Brain microvascular endothelial cell (primary cell): ENCODE results near the gene PKP1.

Experiments used
- DNase-seq: peaks from one replicate; pipeline ENCODE4 v3.0.0-alpha.2; 2020
- H3K27ac ChIP-seq: fragments of 250-450 bp; sonication (Bioruptor Pico); 2 replicates; pipeline ENCODE4 v1.5.1; 2020; ENCODE audit warnings: mild to moderate bottlenecking, moderate library complexity
- H3K27me3 ChIP-seq: fragments of 250-450 bp; sonication (Bioruptor Pico); replicated peaks from 2 replicates; pipeline ENCODE4 v1.5.1; 2020; ENCODE audit warnings: mild to moderate bottlenecking
- H3K36me3 ChIP-seq: fragments of 250-450 bp; sonication (Bioruptor Pico); replicated peaks from 2 replicates; pipeline ENCODE4 v1.5.1; 2020; ENCODE audit warnings: mild to moderate bottlenecking
- H3K4me3 ChIP-seq: 2 replicates; pipeline ENCODE4 v1.5.1; 2011; ENCODE audit warnings: low read depth, mild to moderate bottlenecking, control low read depth, low read length, moderate library complexity
- CTCF ChIP-seq: IDR thresholded peaks from 2 replicates; pipeline ENCODE4 v1.5.1; 2011; ENCODE audit warnings: low read depth, mild to moderate bottlenecking, moderate library complexity, low read length, control low read depth, inconsistent platforms; ENCODE audit errors: missing control alignments
- in situ Hi-C: cut with HindIII; loops from 2 replicates; pipeline ENCODE4 v1.10.0; 2017; ENCODE audit warnings: low sequenced_read_pairs, low pct_ligation_motif_present

Gene PKP1

GRCh38 chr1:201349092-201349491 lies 65.8 kb downstream of the PKP1 start:
- Histone ChIP-seq H3K4me3 (no peak overlapping the region), H3K27ac (no peak overlapping the region), H3K36me3 (no peaks in the 10 kb centered on the region), H3K27me3 (peaks cover 13% of the 10 kb centered on the region)
- no peak for TF ChIP-seq CTCF
- in situ Hi-C loops = no loop called here
- DNase-seq = no peak

- DNase-seq = no peak
- Histone ChIP-seq H3K36me3 (no peaks in the 10 kb centered on the region), H3K4me3 (no peak overlapping the region), H3K27ac (no peak overlapping the region), H3K27me3 (peaks cover 13% of the 10 kb centered on the region)
- in situ Hi-C loops = no loop called here
- TF ChIP-seq CTCF = no peak
Observed at GRCh38 chr1:201350361-201350725, 67.0 kb downstream of the PKP1 start.

- no peak for DNase-seq
- Histone ChIP-seq H3K27me3 (peaks cover 13% of the 10 kb centered on the region), H3K36me3 (no peaks in the 10 kb centered on the region), H3K27ac (no peak overlapping the region), H3K4me3 (no peak overlapping the region)
- TF ChIP-seq CTCF = no peak
- in situ Hi-C loops = no loop called here
Observed at GRCh38 chr1:201350884-201351283, 67.6 kb downstream of the PKP1 start.

- Histone ChIP-seq H3K36me3 (no peaks in the 10 kb centered on the region), H3K27me3 (peaks cover 13% of the 10 kb centered on the region), H3K27ac (no peak overlapping the region), H3K4me3 (no peak overlapping the region)
- no peak for TF ChIP-seq CTCF
- in situ Hi-C loops = no loop called here
- no peak for DNase-seq
Observed at GRCh38 chr1:201351617-201352016, 68.3 kb downstream of the PKP1 start.

GRCh38 chr1:201353186-201353940 lies 70.1 kb downstream of the PKP1 start:
- in situ Hi-C loops = no loop called here
- no peak overlapping the region for H3K4me3 ChIP-seq
- DNase-seq = no peak
- H3K36me3 ChIP-seq = no peaks in the 10 kb centered on the region
- no peak overlapping the region for H3K27ac ChIP-seq
- peaks cover 16% of the 10 kb centered on the region for H3K27me3 ChIP-seq
- no peak for TF ChIP-seq CTCF
